Stomach (tissue), 9 donors: ENCODE measurements around the gene PDE3B. TPM values are rescaled to one million over a fixed set of nuclear protein-coding genes. Genes with fewer than 3 reads are reported as not detected.
"Not testable (repeated sequence)": the region's sequence is repeated elsewhere in the genome, so short reads cannot be mapped to it uniquely, and the experiment has no call there.

Source experiments
- DNase-seq, 2 donors: peaks; one replicate each; pipeline versions ENCODE4 v3.0.0 to v3.0.0-alpha.2; 2013 to 2019
- H3K27ac ChIP-seq, 5 donors: fragments of 200-600 bp in 4 of 5; sonication (generic) in 4 of 5; one replicate each; pipeline ENCODE4 v1.5.1; 2013 to 2019; ENCODE audit warnings: mild to moderate bottlenecking in 1 of 5, moderate library complexity in 1 of 5
- H3K27me3 ChIP-seq, 3 donors: fragments of 200-600 bp; sonication (generic); one replicate each; pipeline ENCODE4 v1.5.1; 2017 to 2019; ENCODE audit warnings: mixed run types in 1 of 3
- H3K36me3 ChIP-seq, 4 donors: fragments of 200-600 bp; sonication (generic); 1 replicate in 3 of 4; 2 replicates in 1 of 4; pipeline ENCODE4 v1.5.1; 2016 to 2019
- H3K4me1 ChIP-seq, 4 donors: fragments of 200-600 bp; sonication (generic); one replicate each; pipeline ENCODE4 v1.5.1; 2016 to 2019
- H3K4me3 ChIP-seq, 4 donors: fragments of 200-600 bp; sonication (generic) in 3 of 4; one replicate each; pipeline ENCODE4 v1.5.1; 2016 to 2019; ENCODE audit warnings: mild to moderate bottlenecking in 1 of 4
- H3K9me3 ChIP-seq, 4 donors: fragments of 200-600 bp; sonication (generic); one replicate each; pipeline ENCODE4 v1.5.1; 2016 to 2019
- CTCF ChIP-seq, 7 experiments: fragments of 450-650 bp in 4 of 7; fragments of 200-600 bp in 3 of 7; sonication (generic) in 3 of 7; IDR thresholded peaks; one replicate each; pipeline ENCODE4 v1.5.1; 2016 to 2019; ENCODE audit warnings: antibody characterized with exemption in 7 of 7, control low read depth in 2 of 7, mild to moderate bottlenecking in 1 of 7
- EP300 ChIP-seq: sonication (generic); formaldehyde crosslinking; IDR thresholded peaks from one replicate; pipeline ENCODE4 v1.6.1; 2017; ENCODE audit warnings: antibody characterized with exemption
- POLR2A ChIP-seq, 4 donors: fragments of 450-650 bp; IDR thresholded peaks; one replicate each; pipeline ENCODE4 v1.6.1; 2016; ENCODE audit warnings: antibody characterized with exemption in 4 of 4, control low read depth in 2 of 4, mild to moderate bottlenecking in 1 of 4, moderate library complexity in 1 of 4
- POLR2AphosphoS5 ChIP-seq, 3 donors: sonication (generic); formaldehyde crosslinking; IDR thresholded peaks; one replicate each; pipeline ENCODE4 v1.6.1; 2016; ENCODE audit warnings: antibody characterized with exemption in 3 of 3
- WGBS, 5 donors: extraction: QIAGEN DNeasy Blood & Tissue Kit in 3 of 5; methylation state at CpG; one replicate each; pipeline versions ENCODE4 v1.1.5 to v1.1.7; 2013 to 2018; 5-methylcytosine and 5-hydroxymethylcytosine counted together
- intact Hi-C: fragments of 100-400 bp; cut with DNase I; formaldehyde crosslinking; loops from one replicate; pipeline ENCODE4 v1.15.1; 2023; ENCODE audit warnings: low total_unique reads
- polyA plus RNA-seq, 3 donors: library from polyadenylated mRNA; stranded (reverse); fragments of 200-250 nt; gene quantifications; one replicate each; pipeline ENCODE4 v1.2.3, GENCODE V29; 2013
- total RNA-seq, 5 donors: library from RNA; depleted of rRNA; stranded (reverse); fragments of >200 nt; gene quantifications; one replicate each; pipeline versions ENCODE4 v1.1.0 to v1.2.3, GENCODE V29; 2014 to 2016
- donor health status: healthy with polysubstance abuse.
- donor health status: Bipolar disorder and iron deficiency.
- donor health status: healthy.

Gene PDE3B
- total and polyA plus RNA-seq, 8 donors = 1.2 to 49.2 (median 14.2) TPM

DNA sequence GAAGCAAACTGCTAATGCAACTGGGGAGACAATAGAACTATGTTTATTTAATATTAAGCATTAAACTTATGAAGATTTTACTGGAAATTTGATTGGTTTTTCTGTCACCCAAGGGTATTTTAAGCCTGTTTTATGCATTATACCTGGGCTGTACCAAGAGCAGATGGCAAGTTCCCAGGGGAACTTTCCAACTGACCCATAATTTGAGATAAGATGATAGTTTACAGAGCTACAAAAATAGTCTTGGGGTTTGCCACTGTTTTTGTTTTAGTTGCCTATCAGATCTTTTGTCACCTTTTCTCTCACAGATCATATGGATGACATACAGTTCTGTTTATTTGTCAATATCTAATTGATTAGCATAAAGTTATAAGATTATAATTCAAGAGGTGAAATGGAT, 43.9 kb downstream of the PDE3B start:
- H3K36me3 ChIP-seq = no peaks in the 10 kb centered on the region
- H3K4me1 ChIP-seq = no peaks in the 10 kb centered on the region
- intact Hi-C loops = no loop called here
- H3K4me3 ChIP-seq = no peak overlapping the region
- TF ChIP-seq EP300 (no peak), POLR2A (IDR thresholded peaks at IDR 0.05) (no peak), POLR2AphosphoS5 (IDR thresholded peaks at IDR 0.05) (no peak), CTCF (IDR thresholded peaks at IDR 0.05) (no peak)
- peaks cover 0 to 4% (median 0%) of the 10 kb centered on the region in 4 donors for H3K9me3 ChIP-seq
- peak in 1 of 2 donors; percentile 16 for DNase-seq
- no peak overlapping the region for H3K27ac ChIP-seq
- no peaks in the 10 kb centered on the region for H3K27me3 ChIP-seq

- TF ChIP-seq EP300 (no peak), CTCF (IDR thresholded peaks at IDR 0.05) (no peak), POLR2A (IDR thresholded peaks at IDR 0.05) (no peak), POLR2AphosphoS5 (IDR thresholded peaks at IDR 0.05) (no peak)
- H3K4me1 ChIP-seq = no peaks in the 10 kb centered on the region
- H3K9me3 ChIP-seq = peaks cover 0 to 10% (median 2%) of the 10 kb centered on the region in 4 donors
- intact Hi-C loops = no loop called here
- 56 to 65% (median 63%) methylated on average over 2 of the region's 2 CpGs for WGBS, 5 donors
- H3K27ac ChIP-seq = no peak overlapping the region
- H3K4me3 ChIP-seq = no peak overlapping the region
- H3K27me3 ChIP-seq = no peaks in the 10 kb centered on the region
- no peaks in the 10 kb centered on the region for H3K36me3 ChIP-seq
- peak in 1 of 2 donors; percentile 27 for DNase-seq
Measured at GRCh38 chr11:14687943-14688627, 44.5 kb downstream of the PDE3B start.

DNA sequence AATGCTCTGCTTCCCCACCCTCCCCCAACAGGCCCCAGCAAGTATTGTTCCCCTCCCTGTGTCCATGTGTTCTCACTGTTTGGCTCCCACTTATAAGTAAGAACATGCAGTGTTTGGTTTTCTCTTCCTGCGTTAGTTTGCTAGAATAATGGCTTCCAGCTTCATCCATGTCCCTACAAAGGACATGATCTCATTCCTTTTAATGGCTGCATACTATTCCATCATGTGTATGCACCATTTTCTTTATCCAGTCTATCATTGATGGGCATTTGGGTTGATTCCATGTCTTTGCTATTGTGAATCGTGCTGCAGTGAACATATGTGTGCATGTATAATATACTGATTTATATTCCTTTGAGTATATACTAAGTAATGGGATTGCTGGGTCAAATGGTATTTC, 52.1 kb downstream of the PDE3B start:
- H3K36me3 ChIP-seq, H3K4me3 ChIP-seq, intact Hi-C loops, H3K27me3 ChIP-seq, DNase-seq, H3K27ac ChIP-seq, H3K4me1 ChIP-seq: not testable (repeated sequence)
- 86 to 95% (median 93%) methylated on average over 2 of the region's 2 CpGs for whole genome bisulfite sequencing, 5 donors
- peaks cover 0 to 19% (median 13%) of the 10 kb centered on the region in 4 donors for H3K9me3 ChIP-seq

DNA sequence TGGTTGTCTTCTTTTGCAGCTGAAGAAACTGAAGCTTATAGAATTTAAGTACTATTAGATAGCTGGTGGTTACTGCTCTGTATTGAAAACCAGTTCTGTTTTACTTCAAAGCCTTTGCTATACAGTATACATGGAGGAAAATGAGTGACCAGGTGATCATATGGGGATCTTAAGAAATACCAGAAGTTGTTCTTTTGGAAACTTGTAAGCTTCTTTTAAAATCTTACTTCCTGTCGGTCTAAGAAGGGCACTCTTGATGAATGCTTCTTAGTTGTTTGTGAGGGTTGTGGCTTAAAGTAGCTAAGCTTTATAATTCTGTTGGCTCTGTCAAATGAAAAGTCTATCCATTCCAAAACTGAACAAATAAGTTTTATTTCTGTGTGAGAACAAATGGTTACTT, 55.2 kb downstream of the PDE3B start:
- Histone ChIP-seq H3K27ac (no peak overlapping the region), H3K4me3 (no peak overlapping the region), H3K27me3 (no peaks in the 10 kb centered on the region), H3K36me3 (no peaks in the 10 kb centered on the region), H3K9me3 (peaks cover 0 to 17% (median 1%) of the 10 kb centered on the region in 4 donors), H3K4me1 (peaks cover 0 to 5% (median 0%) of the 10 kb centered on the region in 4 donors)
- TF ChIP-seq EP300 = no peak
- no peak for TF ChIP-seq POLR2AphosphoS5 (IDR thresholded peaks at IDR 0.05)
- TF ChIP-seq POLR2A (IDR thresholded peaks at IDR 0.05) = no peak
- no peak for TF ChIP-seq CTCF (IDR thresholded peaks at IDR 0.05)
- 54 to 81% (median 65%) methylated on average over 1 of the region's 1 CpG for WGBS, 5 donors
- no peak for DNase-seq
- intact Hi-C loops = no loop called here

- Histone ChIP-seq H3K4me3 (no peak overlapping the region), H3K4me1 (peaks cover 0 to 5% (median 0%) of the 10 kb centered on the region in 4 donors), H3K27ac (no peak overlapping the region), H3K9me3 (peaks cover 0 to 16% (median 5%) of the 10 kb centered on the region in 4 donors), H3K36me3 (no peaks in the 10 kb centered on the region), H3K27me3 (no peaks in the 10 kb centered on the region)
- no peak for DNase-seq
- intact Hi-C loops = no loop called here
- 57 to 68% (median 66%) methylated on average over 1 of the region's 1 CpG for WGBS, 5 donors
- TF ChIP-seq POLR2A (IDR thresholded peaks at IDR 0.05) (no peak), POLR2AphosphoS5 (IDR thresholded peaks at IDR 0.05) (no peak), EP300 (no peak), CTCF (IDR thresholded peaks at IDR 0.05) (no peak)
Measured at GRCh38 chr11:14700593-14700992, 57.0 kb downstream of the PDE3B start.
